ENCODE data around the gene BLOC1S1. TPM values are rescaled to one million over a fixed set of nuclear protein-coding genes. Genes with fewer than 3 reads are reported as not detected.
"Not testable (repeated sequence)": the region's sequence is repeated elsewhere in the genome, so short reads cannot be mapped to it uniquely, and the experiment has no call there.

Gene BLOC1S1
- total RNA-seq, 1 donor from 2014 or later = 134 TPM

DNA sequence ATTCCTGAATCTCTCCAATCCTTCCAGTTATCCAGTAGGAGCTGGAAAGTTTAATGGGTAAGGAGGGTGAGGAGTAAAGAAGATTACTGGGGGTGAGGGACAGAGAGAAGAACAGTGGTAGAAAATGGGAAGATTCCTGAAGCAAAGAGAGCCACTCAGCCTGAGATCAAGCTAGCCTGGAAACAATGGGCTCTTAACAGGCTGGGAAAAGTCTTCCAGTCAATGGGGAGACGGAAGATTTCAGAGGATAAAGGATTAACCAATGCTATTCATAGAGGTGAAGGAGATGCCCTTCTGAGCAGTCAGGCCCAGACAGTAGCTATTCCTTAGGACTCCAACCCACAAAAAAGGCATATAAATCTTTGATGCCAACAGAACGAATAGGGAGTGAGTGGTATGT lies 41.9 kb downstream of the BLOC1S1 start:
- no peaks in the 10 kb centered on the region for H3K27me3 ChIP-seq (ENCODE audit: low read depth)
- no peak overlapping the region for H3K4me3 ChIP-seq
- peaks cover 86% of the 10 kb centered on the region for H3K36me3 ChIP-seq
- H3K4me1 ChIP-seq = no peaks in the 10 kb centered on the region
- DNase-seq = no peak
- no peaks in the 10 kb centered on the region for H3K9me3 ChIP-seq
- ATAC-seq = no peak
- no peak overlapping the region for H3K27ac ChIP-seq
- intact Hi-C loops (cut with DNase I) = no loop called here
- TF ChIP-seq, protein P1, sequence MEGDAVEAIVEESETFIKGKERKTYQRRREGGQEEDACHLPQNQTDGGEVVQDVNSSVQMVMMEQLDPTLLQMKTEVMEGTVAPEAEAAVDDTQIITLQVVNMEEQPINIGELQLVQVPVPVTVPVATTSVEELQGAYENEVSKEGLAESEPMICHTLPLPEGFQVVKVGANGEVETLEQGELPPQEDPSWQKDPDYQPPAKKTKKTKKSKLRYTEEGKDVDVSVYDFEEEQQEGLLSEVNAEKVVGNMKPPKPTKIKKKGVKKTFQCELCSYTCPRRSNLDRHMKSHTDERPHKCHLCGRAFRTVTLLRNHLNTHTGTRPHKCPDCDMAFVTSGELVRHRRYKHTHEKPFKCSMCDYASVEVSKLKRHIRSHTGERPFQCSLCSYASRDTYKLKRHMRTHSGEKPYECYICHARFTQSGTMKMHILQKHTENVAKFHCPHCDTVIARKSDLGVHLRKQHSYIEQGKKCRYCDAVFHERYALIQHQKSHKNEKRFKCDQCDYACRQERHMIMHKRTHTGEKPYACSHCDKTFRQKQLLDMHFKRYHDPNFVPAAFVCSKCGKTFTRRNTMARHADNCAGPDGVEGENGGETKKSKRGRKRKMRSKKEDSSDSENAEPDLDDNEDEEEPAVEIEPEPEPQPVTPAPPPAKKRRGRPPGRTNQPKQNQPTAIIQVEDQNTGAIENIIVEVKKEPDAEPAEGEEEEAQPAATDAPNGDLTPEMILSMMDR (IDR thresholded peaks at IDR 0.05) = no peak

GRCh38 chr12:55758575-55758974 lies 42.7 kb downstream of the BLOC1S1 start:
- H3K27me3 ChIP-seq (ENCODE audit: low read depth); intact Hi-C loops (cut with DNase I); H3K27ac ChIP-seq; H3K9me3 ChIP-seq; DNase-seq; H3K4me3 ChIP-seq; H3K4me1 ChIP-seq; ATAC-seq: not testable (repeated sequence)
- H3K36me3 ChIP-seq = peaks cover 86% of the 10 kb centered on the region

- Histone ChIP-seq H3K27me3 (ENCODE audit: low read depth) (no peaks in the 10 kb centered on the region), H3K4me1 (no peaks in the 10 kb centered on the region), H3K36me3 (peaks cover 77% of the 10 kb centered on the region), H3K4me3 (no peak overlapping the region), H3K9me3 (no peaks in the 10 kb centered on the region), H3K27ac (no peak overlapping the region)
- no peak for DNase-seq
- intact Hi-C loops (cut with DNase I) = no loop called here
- TF ChIP-seq, protein P1 (IDR thresholded peaks at IDR 0.05) = no peak
- no peak for ATAC-seq
Observed at GRCh38 chr12:55760663-55761062, 44.8 kb downstream of the BLOC1S1 start.

GRCh38 chr12:55762646-55763045 lies 46.8 kb downstream of the BLOC1S1 start:
- intact Hi-C loops (cut with DNase I) = no loop called here
- Histone ChIP-seq H3K36me3 (peaks cover 70% of the 10 kb centered on the region), H3K27me3 (ENCODE audit: low read depth) (no peaks in the 10 kb centered on the region), H3K9me3 (no peaks in the 10 kb centered on the region), H3K27ac (no peak overlapping the region), H3K4me1 (no peaks in the 10 kb centered on the region), H3K4me3 (no peak overlapping the region)
- ATAC-seq (no peak), DNase-seq (no peak)
- TF ChIP-seq, protein P1 (IDR thresholded peaks at IDR 0.05) = no peak

DNA sequence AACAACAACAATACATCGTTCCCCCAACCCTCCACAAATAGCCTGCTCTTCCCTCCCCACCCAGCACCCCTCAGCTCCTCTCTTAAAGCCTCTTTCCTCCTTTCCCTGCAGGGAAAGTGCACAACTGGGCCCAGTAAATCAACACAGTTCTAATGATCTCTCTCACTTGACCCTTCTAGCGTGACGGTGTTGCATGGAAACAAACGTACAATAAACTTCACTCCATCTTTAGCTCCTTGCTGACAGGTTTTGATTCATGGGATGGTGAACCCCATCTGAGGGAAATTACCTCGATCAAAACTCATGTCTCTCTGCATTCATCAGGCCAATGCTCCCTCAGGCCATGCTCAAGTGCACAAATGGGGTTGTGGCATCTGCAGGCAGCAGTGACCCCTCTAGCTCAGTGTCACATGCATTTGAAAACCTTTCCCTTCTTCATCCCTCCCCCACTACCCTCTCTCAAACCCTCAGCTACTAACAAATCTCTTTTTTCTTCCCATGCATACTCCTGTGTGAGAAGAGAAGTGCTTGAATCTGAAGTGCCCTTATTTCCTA lies 50.0 kb downstream of the BLOC1S1 start:
- Histone ChIP-seq H3K36me3 (peaks cover 60% of the 10 kb centered on the region), H3K9me3 (no peaks in the 10 kb centered on the region), H3K4me1 (no peaks in the 10 kb centered on the region), H3K4me3 (no peak overlapping the region), H3K27ac (no peak overlapping the region), H3K27me3 (ENCODE audit: low read depth) (no peaks in the 10 kb centered on the region)
- intact Hi-C loops (cut with DNase I) = no loop called here
- DNase-seq (no peak), ATAC-seq (no peak)
- TF ChIP-seq, protein P1 (IDR thresholded peaks at IDR 0.05) = no peak

- TF ChIP-seq, protein P1 (IDR thresholded peaks at IDR 0.05) = no peak
- H3K4me3 ChIP-seq = no peak overlapping the region
- H3K4me1 ChIP-seq = no peaks in the 10 kb centered on the region
- H3K9me3 ChIP-seq = no peaks in the 10 kb centered on the region
- peaks cover 72% of the 10 kb centered on the region for H3K36me3 ChIP-seq
- DNase-seq (no peak), ATAC-seq (no peak)
- intact Hi-C loops (cut with DNase I) = no loop called here
- H3K27me3 ChIP-seq (ENCODE audit: low read depth) = no peaks in the 10 kb centered on the region
- H3K27ac ChIP-seq = no peak overlapping the region
Observed at GRCh38 chr12:55767156-55767555, 51.3 kb downstream of the BLOC1S1 start.

Other genes with a start within 250 kb of the BLOC1S1 start
- not detected for gene OR6C70, start 245.9 kb upstream of the BLOC1S1 start, total RNA-seq
- not detected for gene OR6C68, start 223.7 kb upstream of the BLOC1S1 start, total RNA-seq
- gene OR6C4, start 166.4 kb upstream of the BLOC1S1 start, total RNA-seq = not detected
- not detected for gene OR2AP1, start 143.6 kb upstream of the BLOC1S1 start, total RNA-seq
- not detected for gene OR10P1, start 79.2 kb upstream of the BLOC1S1 start, total RNA-seq
- 17.5 TPM for gene ITGA7, start 8.1 kb upstream of the BLOC1S1 start, total RNA-seq
- gene RDH5, start 4.3 kb downstream of the BLOC1S1 start, total RNA-seq = 11.1 TPM
- 1,142 TPM for gene CD63, start 13.0 kb downstream of the BLOC1S1 start, total RNA-seq
- gene GDF11, start 27.1 kb downstream of the BLOC1S1 start, total RNA-seq = 3.8 TPM
- gene SARNP, start 101.7 kb downstream of the BLOC1S1 start, total RNA-seq = 40.1 TPM
- gene ORMDL2, start 102.0 kb downstream of the BLOC1S1 start, total RNA-seq = 49.6 TPM
- 35.7 TPM for gene DNAJC14, start 113.5 kb downstream of the BLOC1S1 start, total RNA-seq
- 35.2 TPM for gene MMP19, start 126.9 kb downstream of the BLOC1S1 start, total RNA-seq
- gene PYM1, start 211.8 kb downstream of the BLOC1S1 start, total RNA-seq = 28.9 TPM
- gene DGKA, start 215.1 kb downstream of the BLOC1S1 start, total RNA-seq = 35.3 TPM
- gene PMEL, start 250.0 kb downstream of the BLOC1S1 start, total RNA-seq = 1.2 TPM

Data from lower lobe of right lung (tissue), 2 donors.